AG20443 (cell line): ENCODE data around the gene TNFRSF1B.

Source experiments
- DNase-seq: peaks from one replicate; pipeline ENCODE4 v3.0.0; 2012; ENCODE audit warnings: low spot score, mixed read lengths

Gene TNFRSF1B

DNA sequence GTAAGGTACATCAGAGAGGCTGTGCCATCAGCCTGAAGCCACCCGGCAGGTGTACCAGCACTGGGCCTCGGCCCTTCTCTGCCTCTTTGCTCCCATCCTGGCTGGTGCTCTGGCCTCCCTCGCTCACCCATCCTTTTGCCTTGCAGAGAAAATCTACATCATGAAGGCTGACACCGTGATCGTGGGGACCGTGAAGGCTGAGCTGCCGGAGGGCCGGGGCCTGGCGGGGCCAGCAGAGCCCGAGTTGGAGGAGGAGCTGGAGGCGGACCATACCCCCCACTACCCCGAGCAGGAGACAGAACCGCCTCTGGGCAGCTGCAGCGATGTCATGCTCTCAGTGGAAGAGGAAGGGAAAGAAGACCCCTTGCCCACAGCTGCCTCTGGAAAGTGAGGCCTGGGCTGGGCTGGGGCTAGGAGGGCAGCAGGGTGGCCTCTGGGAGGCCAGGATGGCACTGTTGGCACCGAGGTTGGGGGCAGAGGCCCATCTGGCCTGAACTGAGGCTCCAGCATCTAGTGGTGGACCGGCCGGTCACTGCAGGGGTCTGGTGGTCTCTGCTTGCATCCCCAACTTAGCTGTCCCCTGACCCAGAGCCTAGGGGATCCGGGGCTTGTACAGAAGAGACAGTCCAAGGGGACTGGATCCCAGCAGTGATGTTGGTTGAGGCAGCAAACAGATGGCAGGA, 24.5 kb upstream of the TNFRSF1B start:
- DNase-seq, result no peak

DNA sequence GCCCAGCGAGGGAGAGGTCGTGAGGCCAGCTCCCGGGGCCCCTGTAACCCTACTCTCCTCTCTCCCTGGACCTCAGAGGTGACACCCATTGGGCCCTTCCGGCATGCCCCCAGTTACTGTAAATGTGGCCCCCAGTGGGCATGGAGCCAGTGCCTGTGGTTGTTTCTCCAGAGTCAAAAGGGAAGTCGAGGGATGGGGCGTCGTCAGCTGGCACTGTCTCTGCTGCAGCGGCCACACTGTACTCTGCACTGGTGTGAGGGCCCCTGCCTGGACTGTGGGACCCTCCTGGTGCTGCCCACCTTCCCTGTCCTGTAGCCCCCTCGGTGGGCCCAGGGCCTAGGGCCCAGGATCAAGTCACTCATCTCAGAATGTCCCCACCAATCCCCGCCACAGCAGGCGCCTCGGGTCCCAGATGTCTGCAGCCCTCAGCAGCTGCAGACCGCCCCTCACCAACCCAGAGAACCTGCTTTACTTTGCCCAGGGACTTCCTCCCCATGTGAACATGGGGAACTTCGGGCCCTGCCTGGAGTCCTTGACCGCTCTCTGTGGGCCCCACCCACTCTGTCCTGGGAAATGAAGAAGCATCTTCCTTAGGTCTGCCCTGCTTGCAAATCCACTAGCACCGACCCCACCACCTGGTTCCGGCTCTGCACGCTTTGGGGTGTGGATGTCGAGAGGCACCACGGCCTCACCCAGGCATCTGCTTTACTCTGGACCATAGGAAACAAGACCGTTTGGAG, 23.7 kb upstream of the TNFRSF1B start:
- no peak for DNase-seq

DNA sequence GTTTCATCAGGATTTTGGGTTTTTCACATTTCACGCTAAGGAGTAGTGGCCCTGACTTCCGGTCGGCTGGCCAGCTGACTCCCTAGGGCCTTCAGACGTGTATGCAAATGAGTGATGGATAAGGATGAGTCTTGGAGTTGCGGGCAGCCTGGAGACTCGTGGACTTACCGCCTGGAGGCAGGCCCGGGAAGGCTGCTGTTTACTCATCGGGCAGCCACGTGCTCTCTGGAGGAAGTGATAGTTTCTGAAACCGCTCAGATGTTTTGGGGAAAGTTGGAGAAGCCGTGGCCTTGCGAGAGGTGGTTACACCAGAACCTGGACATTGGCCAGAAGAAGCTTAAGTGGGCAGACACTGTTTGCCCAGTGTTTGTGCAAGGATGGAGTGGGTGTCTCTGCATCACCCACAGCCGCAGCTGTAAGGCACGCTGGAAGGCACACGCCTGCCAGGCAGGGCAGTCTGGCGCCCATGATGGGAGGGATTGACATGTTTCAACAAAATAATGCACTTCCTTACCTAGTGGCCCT, 23.1 kb upstream of the TNFRSF1B start:
- DNase-seq, result no peak

DNA sequence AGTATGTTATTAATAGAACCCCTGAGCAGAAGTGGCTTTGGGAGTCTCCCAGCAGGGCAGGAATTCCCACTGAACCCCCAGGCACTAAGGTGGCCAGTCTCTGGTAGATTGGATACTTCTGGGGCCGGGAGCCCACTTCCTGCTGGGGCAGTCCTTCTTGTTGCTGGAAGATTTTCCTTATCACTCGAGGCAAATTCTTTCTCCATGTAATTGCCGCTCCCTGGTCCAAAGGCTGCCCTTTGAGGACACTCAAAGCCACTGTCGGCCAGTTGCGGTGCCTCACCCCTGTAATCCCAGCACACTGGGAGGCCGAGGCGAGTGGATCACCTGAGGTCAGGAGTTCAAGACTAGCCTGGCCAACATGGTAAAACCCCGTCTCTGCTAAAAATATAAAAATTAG, 22.6 kb upstream of the TNFRSF1B start:
- no peak for DNase-seq

DNA sequence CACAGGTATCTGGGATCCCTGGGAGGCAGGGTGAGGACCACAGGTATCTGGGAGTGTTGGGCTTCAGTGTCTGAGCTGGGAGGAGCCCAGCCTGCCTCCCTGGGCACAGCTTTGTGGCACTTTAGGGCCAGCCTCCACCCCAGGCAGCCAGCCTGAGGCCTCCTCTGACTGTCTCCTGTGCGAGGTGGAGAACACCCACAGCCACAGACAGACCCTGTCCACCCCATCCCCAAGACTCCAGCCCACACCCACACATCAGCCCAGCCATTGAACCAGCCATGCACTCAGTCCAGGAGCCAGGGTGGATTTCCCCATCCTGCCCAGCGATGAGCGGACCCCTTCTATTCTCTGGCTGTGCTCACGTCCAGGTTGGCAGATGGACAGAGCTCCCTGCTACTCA, 21.8 kb upstream of the TNFRSF1B start:
- no peak for DNase-seq

DNA sequence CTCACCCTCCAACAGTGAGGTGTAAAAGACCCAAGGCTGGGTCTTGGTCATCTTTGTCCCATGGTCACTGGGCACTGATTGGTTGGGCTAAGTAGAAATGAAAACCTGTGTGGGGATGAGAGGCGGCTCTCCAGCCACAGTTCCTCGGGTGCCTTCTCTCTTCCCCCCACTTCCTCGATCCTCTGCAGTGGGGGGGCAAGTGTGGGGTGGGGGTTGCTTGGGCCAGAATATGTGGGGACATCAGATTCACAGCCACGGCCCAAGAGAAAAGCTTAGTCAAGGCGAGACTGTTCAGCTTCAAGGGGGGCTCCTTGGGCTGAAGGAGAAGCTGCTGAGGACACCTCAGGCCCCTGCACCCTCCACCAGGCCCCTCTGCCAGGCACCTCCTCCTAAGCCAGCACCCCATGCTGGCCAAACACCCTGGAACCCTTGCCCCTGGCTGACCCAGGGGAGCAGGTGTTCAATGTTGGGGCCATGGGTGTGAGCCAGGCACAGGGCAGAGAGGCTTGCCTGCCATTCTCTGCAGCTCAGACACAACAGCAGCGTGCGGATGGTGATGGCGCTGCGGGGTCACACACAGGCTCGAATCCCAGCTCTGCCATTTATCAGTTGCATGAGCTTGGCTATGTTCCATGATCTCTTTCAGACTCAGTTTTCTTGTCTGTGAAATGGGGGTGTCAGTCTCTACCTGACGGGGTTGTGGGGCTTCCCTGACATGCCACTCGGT, 21.0 kb upstream of the TNFRSF1B start:
- DNase-seq, result no peak

DNA sequence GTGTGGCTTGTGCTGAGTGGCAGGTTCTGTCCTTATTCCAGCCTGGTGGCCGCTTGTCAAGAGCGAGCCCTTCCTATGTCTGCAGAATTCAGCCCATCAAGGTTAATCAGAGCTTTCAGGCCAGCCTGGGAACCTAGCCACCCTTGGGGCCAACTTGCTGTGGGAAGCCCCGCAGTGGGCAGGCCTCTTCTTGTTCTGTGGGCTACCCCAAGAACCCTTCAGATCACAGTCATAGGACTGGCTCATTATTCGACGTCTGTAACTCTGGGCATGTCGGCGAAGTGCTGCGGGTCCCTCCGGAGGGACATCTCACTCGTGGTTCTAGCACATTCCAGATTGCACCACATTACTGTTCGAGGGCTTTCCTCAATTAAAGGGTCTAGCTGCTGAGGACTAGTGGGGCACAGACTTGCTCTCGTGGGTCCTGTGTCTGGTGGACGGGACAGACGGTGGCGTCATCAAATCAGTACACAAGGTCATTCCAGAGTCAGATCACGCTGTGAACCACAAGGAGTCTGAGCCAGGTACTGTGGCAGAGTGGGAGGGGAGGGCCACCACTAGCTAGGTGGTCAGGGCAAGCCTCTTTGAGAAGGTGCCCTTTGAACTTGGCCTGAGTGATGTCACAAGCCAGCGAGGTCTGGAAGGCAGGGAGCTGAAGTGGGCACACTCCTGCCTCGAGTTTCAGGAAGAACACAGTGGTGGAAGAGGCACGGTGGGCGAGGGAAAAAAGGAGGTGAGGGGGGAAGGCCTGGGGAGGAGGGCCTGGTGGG, 20.3 kb upstream of the TNFRSF1B start:
- DNase-seq, result no peak

DNA sequence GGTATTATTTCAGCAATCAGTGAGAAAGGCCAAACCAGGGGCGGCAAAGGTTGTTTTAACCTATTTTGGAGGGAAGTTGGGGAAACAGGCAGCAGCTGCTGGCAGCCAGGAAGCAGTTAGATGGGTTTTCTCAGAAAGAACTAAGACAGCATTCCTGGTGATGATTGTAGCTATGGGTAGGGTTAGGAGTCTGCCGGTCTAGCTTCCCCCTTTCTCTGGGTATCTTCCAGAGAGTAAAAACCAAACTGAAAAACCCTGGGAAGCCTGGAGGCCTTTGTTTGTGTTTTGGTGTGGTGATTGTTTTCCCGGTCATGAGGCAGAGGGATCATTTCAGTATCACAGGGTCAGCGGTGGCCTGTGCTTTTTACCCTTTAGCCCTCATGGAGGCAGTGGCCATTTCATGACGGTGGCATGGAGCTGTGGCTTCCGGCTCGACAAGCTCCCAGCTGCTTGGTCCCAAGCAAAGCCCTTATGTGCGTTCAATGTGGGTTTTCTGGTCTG, 19.5 kb upstream of the TNFRSF1B start:
- DNase-seq, result no peak

DNA sequence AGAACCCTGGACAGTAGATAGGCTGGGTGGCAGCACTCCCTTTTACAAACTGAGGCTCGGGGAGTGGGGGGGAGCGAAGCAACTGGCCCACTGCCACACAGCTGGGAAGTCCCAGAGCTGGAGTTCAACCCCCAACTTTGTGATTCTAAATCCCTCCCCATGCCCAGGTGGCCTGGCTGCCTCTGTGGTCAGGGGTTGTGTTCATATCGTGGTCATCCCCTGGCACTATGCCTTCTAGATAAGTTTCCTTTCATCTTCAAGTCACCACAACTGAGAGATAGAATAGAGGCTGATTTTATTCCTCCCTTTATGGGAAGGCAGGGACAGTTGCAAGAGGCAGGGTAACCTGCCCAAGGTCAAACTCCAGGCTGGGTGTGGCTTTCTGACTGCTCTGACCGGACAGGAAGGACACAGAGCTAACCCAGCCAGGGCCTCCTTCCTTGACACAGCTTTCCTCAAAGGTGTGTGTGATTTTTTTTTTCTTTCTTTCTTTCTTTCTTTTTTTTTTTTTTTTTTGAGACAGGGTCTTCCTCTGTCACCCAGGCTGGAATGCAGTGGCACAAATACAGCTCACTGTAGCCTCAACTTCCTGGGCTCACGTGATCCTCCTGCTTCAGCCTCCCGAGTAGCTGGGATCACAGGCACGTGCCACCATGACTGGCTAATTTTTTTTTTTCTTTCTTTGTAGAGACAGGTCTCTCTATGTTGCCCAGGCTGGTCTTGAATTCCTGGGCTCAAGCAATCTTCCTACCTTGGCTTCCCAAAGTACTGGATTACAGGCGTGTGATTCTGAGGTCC, 18.4 kb upstream of the TNFRSF1B start:
- no peak for DNase-seq

DNA sequence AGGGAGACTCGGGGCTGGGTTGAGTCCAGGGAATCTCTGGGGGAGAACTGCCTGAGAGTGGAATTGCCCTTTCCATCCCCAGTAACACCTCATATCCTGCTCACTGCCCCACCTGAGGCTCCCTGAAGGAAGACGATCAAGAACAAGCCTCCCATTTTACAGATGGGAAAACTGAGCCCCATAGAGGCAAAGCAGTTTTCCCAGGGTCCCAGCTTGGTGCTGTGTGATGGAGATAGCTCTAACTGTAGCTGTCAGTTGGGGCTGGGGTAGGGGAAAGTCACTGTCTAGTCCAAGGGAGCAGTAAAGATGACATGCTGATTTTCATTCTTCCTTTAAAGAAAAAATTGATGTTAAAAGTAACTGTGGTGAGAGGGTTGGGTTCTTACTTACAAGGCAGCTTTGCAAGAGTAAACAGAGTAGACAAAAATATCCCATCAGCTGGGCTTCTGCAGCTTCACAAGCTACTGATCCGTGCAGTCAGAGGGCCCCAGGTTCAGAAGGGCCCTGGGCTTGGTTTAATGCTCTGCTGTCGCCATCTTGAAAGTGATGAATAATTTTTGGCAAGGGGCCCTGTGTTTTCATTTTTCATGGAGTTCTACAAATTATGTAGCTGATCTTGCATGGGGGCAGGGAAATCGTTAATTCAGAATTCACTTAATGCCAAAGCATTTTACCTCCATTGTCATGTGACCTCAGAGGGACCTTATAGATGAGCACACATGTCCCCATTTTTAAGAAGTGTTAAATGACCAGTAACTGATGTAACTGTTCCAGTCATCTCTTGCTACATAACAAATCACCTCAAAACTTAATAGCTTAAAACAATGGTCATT, 17.6 kb upstream of the TNFRSF1B start:
- no peak for DNase-seq

DNA sequence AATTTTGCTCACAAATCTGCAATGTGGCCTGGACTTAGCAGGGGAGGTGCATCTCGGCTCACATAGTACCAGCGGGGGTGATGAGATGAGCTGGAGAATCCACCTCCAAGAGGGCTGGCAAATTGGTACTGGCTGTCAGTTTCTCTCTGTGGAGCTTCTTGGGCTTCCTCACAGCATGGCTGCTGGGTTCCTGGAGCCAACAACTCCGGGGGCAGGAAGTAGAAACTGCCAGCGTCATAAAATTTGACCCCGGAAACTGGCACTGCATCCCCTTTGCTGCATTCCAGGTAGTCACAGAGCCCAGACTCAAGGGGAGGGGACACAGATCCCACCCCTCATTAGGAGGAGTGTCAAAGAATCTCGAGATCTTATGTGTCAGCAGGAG, 17.0 kb upstream of the TNFRSF1B start:
- no peak for DNase-seq

DNA sequence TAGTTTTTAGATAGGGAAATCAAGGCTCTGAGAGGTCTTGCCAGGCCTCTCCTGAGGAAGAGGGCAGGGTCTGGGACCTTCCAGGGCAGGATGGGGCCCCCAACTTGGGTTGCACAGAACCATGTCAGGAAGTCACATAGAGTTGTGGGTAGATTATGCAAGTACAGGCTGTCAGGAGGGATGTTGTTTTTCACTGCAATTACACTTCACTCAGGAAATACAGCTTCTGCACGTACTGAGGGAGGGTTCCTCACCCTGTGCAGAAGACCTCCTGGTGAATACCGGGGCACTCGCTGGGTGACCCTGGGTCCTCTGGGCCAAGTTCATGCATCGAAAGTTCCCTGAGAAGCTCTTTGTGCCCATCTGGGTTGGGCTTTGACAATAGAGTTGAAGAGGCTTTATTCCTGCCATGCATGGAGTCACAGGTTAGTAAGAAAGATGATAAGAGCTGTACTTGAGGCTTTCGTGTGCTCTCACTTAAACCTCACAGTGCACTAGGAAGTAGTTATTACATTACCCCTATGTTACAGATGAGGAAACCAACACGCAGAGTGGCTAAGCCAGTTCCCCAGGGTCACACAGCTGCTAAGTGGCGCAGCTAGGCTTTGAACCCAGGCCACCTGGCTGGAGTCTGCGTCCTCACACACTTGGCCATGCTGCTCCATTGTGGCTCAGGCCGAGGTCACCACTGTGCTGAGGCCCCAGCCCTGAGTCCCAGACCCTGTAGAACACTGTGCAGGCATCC, 16.2 kb upstream of the TNFRSF1B start:
- no peak for DNase-seq

DNA sequence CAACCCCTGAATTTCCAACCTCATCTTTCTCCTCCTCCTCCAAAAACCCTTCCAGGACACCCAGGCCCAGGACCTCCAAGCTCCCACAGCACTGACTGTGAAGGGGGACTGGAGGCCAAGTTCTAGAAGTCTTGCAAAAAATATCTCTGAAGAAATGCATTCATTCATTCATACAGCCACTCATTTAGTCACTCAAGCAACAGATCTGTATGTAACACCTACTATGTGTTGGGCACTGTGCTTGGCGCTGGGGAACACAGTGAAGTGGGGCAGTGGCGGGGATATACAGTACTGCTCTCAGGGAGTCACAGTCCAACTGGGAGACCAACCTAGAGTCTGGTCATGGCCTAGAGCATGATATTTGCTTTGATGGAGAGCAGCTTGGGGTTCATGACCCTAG, 15.3 kb upstream of the TNFRSF1B start:
- no peak for DNase-seq

DNA sequence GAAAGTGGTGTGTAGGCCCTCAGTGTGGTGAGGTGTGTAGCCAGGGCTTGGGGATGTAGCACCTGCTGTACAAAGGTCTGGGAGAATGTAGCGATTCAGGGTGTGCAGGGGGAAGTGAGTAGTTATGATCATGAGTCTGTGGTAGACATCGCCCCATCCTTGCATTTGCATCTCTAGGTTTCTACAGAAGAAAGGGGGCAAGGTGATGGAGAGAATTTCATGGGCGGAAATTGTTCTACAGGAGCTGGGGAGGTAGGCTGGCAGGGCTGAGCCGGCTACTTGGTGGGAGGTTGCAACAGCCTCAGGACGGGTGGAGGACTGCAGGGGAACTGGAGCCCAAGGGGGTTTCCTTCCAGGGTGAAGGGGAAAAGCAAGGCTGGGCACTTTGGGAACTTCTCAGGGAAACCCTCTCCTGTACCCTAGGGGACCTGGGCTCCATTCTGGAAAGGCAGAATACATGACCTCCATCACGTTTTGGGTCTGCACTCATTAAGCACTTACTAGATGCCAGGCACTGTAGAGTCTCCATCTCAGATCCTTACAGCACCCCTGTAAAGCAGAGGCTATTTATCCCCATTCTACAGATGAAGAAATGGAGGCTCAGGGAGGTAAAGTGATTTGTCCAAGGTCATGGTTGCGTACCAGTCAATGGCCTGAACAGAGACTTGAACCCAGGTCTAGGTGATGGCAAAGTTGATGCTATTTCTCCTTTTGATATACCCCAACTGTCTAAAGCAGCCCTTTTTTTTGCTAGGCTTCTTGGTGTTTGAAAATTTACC, 14.5 kb upstream of the TNFRSF1B start:
- DNase-seq, result no peak

DNA sequence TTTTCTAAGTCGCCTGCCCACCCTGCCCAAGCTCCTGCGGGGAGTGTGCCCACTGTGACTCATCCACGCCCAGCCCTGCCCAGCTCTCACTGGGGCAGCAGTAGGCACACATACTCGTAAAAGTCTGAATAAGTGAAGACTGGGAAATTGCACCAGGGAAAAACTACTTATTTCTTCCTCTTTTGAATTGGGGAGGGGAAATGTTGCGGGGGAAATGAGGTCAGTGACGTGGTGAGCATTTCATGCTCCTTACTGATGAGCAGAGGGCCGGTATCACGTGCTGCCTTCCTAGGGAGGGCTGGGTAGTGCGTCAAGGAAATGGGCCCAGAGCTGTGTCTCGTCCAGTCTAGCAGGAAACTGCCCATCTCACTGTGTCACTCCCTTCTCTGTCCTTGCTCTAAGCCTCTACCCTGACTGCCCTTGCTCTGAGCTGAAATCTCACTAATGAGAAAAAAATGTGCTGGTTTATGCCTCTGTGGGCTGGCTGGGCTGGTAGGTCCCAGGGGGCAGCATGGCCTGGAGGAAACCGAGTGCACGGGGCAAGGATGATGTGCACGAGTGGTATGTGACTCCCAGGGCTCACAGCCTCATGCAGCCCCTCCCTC, 13.5 kb upstream of the TNFRSF1B start:
- DNase-seq, result peak; percentile 94

DNA sequence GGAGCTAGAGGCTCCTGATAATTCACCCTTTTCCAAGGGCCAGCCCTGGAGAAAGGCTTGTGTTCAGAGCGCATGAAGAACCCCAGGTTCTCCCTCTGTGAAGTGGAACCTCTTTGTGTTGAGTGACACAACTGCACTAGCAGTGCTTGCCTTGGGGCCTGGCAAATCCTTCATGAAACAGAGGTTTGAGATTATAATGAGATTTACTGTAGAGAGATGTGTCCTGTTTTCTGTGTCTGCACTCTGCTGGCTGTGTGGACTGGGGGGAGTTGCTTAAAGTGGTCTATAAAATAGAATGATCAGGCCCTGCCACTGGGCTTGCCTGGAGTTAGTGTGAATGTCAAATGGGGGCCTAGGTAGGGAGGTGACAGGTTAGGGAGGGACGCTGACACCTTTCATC, 11.5 kb upstream of the TNFRSF1B start:
- no peak for DNase-seq

DNA sequence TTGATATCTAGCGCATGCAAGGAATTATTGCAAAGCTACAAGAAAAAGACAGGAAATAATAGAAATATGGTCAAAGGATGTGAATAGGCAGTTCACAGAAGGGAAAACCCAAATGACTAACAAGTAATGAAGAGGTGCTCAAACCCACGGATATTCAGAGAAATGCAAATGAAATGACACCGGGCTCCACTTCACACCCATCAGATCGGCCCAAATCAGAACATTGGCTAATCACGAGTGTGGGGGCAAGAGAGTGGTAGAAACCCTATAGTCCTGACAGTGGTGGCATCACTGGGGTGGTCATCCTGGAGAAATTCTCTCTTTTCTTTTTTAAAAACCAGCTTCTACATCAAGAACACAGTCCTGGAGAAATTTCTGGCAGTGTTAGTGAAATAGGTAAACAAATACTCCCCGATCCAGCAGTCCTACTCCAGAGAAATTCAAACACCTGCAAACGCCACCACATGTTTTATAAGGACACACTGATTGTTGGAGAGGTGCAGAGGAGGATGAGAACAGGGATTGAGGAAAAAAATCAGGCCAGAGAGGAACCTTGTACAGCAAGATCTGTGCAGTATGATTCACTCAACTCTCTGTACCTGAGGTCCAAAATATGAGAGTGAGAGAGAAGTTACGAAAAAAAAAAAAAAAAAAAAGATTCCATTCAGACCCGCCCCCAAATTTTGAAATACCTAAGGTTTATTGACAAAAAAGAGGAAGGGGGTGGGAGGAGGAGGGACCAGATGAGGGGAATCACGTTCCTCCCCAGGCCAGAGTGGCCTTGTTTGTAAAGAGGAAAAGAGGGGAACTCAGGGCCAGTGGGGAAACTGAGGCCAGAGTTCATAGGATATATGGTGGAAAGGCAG, 9.2 kb upstream of the TNFRSF1B start:
- DNase-seq, result no peak
